ENCODE measurements around the gene NECTIN3.

The NECTIN3 gene

DNA sequence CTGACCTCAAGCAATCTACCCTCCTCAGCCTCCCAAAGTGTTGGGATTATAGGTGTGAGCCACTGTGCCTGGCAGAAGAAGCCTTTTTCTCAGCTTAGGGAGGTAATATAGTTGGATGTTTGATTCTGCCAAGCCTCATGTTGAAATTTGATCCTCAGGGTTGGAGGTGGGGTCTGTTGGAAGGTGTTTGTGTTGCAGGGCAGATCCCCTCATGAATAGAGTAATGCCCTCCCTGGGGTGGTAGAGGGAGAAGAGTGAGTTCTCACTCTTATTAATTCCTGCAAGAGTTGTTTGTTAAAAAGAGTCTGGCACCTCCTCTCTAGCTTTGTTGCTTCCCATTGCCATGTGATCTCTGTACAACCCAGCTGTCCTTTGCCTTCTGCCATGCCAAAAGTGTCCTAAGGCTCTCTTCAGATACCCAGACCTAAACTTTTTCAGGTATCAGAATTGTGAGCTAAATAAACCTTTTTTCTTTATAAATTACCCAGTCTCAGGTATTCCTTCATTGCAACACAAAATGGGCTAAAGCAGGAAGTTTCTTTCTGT lies 16.4 kb downstream of the NECTIN3 start:
- no peak for DNase-seq

DNA sequence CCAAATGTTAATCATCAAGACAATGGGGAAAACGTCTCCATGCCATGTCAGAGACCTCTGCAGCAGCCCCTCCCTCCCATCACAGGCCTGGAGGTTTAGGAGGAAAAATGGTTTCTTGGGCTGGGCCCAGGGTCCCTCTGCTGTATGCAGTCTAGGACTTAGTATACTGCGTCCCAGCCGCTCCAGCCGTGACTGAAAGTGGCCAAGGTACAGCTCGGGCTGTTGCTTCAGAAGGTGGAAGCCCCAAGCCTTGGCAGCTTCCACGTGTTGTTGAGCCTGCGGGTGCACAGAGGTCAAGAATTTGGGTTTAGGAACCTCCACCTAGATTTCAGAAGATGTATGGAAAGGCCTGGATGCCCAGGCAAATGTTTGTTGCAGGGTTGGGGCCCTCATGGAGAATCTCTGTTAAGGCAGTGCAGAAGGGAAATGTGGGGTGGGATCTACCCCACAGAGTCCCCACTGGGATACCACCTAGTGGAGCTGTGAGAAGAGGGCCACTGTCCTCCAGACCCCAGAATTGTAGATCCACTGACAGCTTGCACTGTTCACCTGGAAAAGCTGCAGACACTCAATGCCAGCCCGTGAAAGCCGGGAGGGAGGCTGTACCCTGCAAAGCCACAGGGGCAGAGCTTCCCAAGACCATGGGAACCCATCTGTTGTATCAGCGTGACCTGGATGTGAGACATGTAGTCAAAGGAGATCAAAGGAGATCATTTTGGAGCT lies 25.0 kb downstream of the NECTIN3 start:
- DNase-seq = no peak

DNA sequence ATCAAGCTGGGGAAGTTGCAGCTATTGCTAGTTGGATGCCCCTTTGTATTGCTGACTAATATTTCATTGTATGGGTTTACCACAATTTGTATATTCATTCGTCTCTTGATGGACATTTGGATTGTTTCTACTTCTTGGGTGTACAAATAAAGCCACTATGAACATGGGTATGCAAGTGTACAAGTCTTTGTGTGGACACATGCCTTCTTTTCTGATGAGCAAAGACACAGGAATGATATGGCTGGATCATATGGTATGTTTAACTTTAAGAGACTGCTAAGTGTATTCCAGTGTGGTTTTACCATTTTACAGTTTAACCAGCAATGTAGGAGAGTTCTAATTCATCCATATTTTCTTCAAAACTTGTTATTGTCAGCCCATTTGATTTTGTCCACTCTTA lies 32.2 kb downstream of the NECTIN3 start:
- DNase-seq = no peak

DNA sequence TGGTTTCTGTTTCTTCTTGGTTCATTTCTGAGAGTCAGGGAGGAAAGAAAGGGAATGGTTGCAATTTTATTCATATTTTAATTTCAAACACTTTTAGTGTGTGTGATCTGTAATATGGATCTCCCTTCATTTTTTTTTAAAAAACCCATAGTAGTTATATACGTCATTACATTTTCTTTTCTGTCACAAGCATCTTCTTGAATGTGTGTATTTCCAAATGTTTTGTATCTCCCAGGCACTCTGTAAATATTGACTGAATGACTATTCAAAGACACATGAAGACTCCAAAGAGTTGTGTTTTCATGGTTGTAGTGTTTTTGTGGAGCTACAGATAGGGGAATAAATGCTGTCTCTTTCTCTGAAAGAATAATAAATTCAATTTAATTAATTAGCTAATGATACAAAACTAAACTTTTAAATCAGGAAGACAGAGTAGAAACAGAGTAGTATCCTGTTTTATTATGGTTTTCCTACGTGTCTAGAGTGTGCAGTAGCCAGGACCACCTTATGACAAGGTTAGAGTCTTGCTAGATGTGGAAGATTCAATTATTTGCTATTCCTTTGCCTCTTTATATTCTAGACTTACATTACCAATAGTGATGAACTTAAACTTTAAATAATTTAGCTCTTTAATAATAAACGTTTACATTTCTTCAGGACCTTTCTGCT lies 35.5 kb downstream of the NECTIN3 start:
- no peak for DNase-seq

DNA sequence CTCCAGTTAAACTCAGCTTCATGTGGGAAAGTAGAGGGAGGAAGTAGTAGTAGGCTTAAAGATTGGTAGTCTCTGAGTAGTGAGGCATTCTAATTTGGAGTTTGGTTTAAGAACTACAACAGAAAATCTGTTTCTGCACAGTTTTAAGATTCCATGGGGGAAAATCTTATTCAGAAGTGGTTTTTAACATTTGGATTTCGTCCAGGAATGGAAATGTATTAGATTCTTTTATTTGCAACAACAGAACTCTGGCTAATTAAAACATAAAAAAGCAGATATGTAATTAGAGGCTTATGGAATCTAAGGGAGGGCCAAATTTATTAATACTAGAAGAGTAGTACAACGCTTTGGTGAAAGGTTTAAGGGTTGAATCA lies 36.0 kb downstream of the NECTIN3 start:
- DNase-seq = no peak

DNA sequence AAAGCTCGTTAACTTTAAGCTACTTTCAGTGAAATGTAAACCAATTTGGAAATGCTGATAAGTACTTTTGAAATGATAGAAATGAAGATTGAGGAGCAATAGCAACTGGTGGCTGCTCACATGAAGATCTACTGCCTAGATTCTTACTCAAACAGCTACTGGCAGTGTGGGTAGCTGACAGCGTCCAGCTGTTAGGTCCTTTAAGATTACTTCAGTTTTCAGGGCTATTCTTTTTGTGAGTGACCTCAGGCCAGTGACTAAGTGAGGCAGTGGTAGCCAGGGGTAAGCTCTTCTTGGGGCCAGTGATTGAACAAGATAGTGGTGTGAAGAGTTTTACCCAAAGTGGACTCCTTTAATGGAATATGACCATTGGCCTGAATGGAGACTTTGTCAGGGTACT lies 41.3 kb downstream of the NECTIN3 start:
- DNase-seq = no peak

DNA sequence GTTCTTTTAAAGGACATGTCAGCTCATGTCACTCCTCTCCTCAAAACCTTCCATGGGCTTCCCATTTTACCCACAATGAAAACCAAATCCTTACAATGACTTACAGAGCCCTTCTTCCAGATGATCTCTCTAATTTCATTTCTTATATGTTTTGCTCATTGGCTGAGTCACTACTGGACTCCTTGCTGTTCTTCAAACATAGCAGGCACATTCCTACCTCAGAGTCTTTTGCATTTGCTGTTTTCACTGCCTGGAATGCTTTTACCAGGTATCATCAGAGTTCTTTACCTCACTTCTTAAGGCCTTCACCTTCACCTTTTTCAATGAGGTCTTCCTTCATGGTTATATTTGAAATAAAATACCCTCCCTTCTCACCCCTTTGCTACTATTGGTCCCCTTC lies 57.3 kb downstream of the NECTIN3 start:
- DNase-seq = no peak

DNA sequence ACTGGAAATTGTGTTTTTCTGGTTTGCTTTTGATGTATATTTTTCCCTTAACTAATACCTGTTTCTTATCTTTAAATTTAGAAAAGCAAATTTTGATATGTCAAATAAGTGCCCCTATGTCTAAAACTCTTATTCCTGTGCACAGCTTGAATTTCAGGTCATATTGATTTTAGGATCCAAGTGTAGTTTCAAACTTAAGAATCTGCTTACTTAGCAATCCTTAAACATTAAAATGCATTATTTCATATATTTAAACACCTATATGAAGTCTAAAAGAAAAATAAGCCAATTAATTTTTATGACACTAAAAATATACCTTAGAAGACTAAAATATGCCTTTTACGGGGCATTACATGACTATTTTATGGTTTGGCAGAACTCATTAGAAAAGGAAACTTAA lies 59.2 kb downstream of the NECTIN3 start:
- no peak for DNase-seq

DNA sequence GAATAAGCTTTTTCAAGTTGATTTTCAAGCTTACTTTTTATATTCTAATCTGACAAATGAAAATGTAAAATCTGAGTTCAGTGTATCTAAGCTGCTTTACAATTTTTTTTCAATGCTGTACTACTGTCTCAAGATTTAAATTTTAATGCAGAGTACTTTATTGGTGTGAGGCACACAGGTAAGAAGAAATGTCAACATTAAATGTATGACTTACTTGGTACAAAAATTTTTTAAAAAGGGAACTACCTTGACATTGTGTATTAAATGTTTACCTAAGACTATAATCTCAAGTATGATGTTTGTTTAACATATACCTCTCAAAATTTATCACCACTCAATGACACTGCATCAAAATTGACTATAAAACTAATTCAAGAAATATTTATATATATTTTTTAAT lies 62.7 kb downstream of the NECTIN3 start:
- DNase-seq = no peak

DNA sequence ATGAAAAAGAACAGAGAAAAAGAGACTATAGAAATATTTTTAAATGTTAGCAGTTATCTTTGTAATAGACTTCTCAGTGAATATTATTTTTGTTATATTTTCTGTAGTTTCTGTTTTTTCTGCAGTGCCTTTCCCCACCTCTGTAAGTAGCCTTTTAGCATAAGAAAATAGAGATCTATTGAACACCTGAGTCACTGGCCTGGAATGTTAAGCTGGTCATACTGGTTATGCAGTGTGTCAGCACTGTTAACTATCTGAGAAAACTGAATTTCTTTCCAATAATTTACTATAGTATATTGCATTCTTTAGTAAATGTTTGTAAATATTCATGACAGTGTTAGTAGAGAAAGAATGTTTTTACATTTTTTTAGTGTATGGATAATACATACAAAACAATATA lies 79.8 kb downstream of the NECTIN3 start:
- no peak for DNase-seq

DNA sequence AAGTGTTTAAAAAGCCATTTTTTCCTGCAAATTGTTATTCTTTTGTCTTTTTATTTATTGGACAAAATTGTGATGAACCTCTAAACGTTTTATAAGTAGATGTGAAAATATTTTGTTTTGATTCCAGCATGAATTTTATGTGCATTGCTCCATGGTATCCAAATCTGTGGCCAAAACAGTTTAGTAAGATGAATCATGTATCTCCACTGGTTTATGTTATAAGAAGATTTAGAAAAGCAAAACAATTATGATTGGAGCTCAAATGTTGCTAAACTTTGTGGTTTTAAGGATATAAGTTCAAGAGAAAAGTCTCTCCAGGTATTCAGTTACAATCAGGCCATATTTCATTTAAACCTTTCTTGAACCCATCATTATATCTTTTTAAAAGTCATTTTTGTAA lies 80.9 kb downstream of the NECTIN3 start:
- no peak for DNase-seq

DNA sequence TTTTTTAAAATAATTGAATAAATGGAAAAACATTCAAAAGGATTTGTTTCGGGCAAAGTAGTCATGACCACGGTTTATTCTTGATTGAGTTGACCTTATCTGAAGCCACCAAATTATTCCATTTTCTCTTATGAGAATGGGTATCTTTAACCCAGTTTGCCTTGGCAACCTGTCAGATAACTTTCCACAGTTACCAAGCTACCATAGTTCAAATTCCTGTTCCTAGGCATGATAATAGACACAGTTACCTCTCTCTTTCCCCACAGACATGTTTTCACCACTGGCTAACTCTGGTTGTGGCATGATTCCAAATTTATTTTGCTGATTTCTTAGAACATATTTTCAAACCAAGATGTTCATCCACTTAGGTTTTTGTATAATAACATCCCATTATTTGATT lies 84.9 kb downstream of the NECTIN3 start:
- DNase-seq = no peak

DNA sequence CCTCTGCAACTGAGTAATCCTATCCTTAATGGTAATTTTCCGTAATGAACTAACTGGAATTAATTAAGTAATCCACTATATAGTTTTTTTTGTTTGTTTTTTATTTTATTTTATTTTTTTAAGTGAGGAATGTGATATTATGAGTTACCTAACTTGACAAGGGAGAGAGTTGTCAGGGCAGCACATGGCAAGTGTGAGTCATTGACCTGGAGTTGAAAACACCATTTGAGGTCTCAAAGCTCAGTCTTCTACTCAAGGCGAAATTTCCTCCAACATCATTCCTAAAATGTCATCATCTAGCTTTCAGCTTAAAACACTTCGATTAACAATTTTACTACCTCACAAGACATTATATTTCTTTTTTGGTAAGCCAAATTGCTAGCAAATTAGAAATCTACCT lies 87.8 kb downstream of the NECTIN3 start:
- DNase-seq = no peak

DNA sequence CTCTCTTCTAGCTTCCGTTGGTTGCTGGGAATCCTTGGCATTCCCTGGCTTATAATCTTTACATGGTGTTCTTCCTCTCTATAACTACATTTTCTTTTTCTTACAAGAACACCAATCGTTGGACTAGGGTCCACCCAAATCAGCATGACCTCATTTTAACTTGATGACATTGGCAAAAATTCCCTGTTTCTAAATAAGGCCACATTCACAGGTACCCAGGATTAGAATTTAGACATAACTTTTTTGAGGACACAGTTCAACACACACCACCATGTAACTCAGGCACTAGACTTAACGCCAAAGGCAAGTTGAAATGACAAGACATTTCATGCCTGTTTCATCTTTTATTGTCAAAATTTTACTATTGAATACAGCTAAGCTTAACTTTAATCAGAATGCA lies 93.0 kb downstream of the NECTIN3 start:
- DNase-seq = no peak

DNA sequence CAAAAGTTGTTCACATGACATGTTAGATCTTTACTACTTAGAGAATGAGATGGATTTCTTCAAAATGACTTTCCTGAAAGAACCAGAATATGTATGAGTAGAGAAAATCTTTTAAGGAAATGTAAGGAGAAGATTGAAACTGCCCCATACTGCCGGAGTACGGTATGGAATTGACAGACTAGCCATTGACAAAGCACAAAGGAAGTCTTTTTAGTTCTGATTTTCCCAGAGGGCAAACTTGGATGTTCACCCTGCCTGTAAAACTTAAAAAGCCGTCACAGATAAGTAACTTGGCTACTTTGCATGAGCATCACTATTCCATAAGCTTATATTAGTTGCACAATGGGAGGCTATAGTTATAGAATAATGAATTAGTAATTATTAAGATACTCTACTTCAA lies 93.8 kb downstream of the NECTIN3 start:
- DNase-seq = no peak

DNA sequence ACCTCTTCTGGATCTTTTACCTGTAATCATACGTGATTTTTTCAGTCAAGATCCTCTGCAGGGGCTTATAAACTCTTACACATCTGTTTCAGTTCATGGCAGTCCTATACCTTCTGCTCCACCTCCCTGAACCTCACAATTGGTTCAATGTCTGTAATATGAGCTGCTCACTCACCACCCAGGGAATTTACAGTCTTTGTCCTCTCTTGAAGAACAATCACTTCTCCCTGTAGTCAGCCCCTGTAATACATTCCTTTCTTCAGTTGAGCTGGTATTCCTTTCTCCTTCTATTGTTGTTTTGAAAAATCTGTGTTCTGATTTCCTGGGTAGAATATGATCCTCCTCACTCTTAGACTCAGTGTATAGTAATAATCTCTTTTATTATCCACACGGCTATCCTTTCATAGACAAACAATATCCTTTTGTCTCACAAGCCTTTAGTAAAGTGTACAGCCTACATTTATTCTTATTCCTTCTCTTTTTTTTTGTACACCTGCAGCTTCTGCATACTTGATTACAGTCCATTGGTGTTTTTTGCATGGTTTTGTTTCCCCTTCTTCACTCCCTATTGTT lies 101.8 kb downstream of the NECTIN3 start:
- no peak for DNase-seq

DNA sequence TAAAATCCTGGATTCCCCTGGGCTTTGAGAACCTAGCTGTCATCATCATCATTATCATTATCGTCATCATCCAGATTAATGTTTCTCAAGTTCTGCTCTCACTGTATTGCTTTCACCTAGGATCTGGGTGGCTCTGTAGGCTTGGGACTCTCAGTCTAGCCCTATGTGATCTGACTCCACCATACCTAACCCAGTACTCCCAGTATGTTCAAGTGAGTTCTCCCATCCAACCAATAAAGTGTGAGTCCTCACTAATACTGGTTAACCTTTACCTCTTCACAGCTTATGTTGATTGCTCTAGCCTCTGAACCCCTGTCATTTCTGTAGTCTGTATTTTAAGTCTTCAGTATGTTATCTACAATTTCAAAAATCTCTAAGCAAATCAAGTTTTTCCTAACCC lies 102.3 kb downstream of the NECTIN3 start:
- DNase-seq = no peak

DNA sequence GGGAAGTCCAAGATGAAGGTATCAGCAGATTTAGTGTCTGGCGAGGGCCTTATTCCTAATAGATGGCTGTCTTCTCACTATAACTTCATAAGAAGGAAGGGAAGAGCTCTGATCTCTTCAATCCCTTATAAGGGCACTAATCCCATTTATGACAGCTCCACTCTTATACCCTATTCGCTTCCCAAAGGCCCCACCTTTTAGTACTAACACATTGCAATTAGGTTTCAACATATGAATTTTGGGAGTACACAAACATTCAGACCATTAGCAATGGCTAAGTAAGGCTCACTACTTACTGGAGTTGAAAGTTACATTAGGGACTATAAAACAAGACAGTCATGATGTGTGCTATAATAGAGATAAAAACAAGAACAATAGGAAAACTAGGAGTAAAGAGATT lies 118.9 kb downstream of the NECTIN3 start:
- DNase-seq = no peak

DNA sequence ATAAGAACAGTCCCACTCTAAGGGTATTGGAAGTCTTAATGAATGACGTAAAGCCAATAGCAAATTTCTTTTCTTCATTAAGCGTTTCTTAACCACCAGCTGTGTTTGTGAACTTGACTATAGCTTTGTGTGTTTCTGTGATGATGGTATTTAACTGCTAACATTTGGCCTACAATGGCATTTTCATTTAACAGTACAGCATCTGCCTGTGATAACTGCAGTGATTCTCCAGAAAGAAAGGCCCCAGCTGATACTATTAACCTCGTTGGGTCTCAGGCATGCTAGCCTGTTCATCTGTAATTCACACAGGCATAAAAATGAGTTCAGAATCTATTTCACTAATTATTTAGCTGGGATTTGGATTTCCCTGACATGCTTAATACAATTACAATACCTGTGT lies 121.9 kb downstream of the NECTIN3 start:
- no peak for DNase-seq

DNA sequence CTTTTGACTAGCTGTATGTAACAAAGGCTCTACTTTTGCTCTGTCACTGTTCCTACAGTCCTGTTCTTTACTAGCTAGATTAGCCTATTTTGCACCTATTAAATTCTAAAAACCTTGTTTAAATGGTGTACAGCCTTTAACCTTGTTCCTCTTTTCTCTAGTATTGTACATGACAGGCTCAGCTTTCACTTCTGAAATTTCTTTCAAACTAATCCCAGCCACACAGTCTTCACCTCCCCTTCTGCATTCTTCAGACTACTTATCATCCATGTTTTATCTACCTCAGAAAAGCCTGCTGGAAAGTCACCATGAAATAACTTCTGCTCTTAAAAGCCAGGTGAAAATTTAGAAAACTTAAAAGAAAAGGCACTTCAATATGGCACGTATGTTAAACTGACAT lies 122.4 kb downstream of the NECTIN3 start:
- no peak for DNase-seq

DNA sequence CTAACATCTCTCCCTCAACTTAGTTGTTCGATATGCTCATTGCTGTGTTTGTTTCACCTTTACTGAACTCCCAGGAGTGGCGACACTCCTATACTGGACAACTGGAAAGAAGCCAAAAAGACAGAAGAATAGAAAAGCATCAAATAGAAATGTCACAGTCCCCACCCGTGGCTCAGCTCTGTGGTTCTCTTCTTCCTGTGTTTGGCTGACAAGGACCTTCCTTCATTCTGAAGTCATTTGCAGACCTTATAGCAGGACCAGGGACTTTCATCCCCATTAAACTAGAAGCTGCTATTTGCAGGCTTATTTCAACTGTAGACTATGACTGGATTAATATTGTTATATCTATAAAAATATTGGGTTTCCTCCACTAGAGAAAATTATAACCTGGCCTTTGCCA lies 125.9 kb downstream of the NECTIN3 start:
- DNase-seq = no peak

DNA sequence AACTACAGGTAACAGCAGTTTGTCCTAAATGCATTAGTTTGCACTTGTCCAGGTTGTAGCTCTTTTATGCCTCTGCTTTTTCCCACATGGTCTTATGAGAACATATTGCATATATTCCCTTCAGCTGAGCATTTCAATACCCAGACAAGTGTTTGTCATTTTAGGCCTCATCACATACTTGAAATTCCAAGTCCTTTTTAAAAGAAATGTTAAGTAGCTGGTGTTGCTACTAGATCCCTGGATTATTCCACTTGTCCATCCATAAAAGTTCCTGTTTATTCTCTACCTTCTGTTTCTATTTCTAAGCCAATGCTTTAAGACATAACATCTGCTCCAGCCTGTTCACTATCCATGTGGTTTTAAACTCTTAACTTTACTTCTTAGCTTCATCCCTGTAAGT lies 128.4 kb downstream of the NECTIN3 start:
- no peak for DNase-seq

DNA sequence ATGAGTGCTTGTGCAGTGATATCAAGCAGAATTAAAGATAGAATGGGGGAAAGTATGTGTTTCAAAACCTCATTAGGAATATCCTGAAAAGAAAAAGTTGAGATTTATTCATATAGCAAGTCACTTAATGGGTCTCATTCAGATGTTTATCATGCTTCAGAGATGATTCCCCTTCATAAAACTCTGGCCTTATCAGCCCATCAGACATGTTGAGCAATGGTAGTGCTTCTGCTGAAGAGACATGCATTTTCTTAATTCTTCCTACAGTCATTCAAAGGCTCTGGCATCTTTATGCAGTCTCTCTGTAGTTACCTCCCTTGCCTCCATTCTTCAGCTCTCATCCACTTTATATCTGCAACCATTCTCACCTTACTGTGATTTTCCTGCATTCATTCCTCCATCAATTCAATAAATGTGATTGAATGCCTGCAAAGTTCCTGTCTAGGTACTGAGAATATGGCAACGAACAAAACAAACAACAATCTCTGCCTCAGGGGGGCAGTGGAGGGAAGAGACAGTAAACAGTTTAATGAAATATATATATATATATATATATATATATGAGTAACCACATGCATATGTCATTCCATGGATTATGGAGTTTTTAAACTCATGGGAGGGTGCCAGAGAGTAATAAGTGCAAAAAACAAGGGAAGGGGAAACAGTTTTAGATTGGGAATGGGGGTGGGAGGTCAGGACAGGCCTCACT lies 138.5 kb downstream of the NECTIN3 start:
- no peak for DNase-seq

Data from stimulated activated CD4-positive, alpha-beta T cell treated with anti-CD3 and anti-CD28 coated beads, Interleukin-12 subunit alpha, Interleukin-12 subunit beta, amount 100 ng/mL, for 4 hours (primary cell).